GM19455 (cell line): ENCODE results near the gene HAL.
"Not testable (repeated sequence)": the region's sequence is repeated elsewhere in the genome, so short reads cannot be mapped to it uniquely, and the experiment has no call there.

Experiments
- ATAC-seq: cut with Tn5 transposase; IDR thresholded peaks from one replicate; pipeline ENCODE4 v1.9.1; 2021; ENCODE audit not compliant: unreplicated experiment

The HAL gene

GRCh38 chr12:95977764-95978305 is 18.3 kb downstream of the HAL start:
- ATAC-seq: no peak

GRCh38 chr12:95976416-95976832 is 19.7 kb downstream of the HAL start:
- no peak for ATAC-seq

GRCh38 chr12:95975491-95975890 is 20.7 kb downstream of the HAL start:
- ATAC-seq: no peak

- no peak for ATAC-seq
Measured at GRCh38 chr12:95974358-95974757, 21.8 kb downstream of the HAL start.

- no peak for ATAC-seq
Measured at GRCh38 chr12:95972832-95973456, 23.2 kb downstream of the HAL start.

GRCh38 chr12:95970905-95971304 is 25.2 kb downstream of the HAL start:
- ATAC-seq: no peak

- ATAC-seq: not testable (repeated sequence)
Measured at GRCh38 chr12:95969116-95969515, 27.0 kb downstream of the HAL start.

- no peak for ATAC-seq
Measured at GRCh38 chr12:95967301-95967700, 28.8 kb downstream of the HAL start.

- no peak for ATAC-seq
Measured at GRCh38 chr12:95966287-95966870, 29.8 kb downstream of the HAL start.

- ATAC-seq: no peak
Measured at GRCh38 chr12:95963096-95963495, 33.0 kb downstream of the HAL start.

- no peak for ATAC-seq
Measured at GRCh38 chr12:95962222-95962621, 33.9 kb downstream of the HAL start.

- ATAC-seq: no peak
Measured at GRCh38 chr12:95960241-95960640, 35.9 kb downstream of the HAL start.

- no peak for ATAC-seq
Measured at GRCh38 chr12:95959107-95959506, 37.0 kb downstream of the HAL start.

GRCh38 chr12:95956557-95957145 is 39.5 kb downstream of the HAL start:
- no peak for ATAC-seq

GRCh38 chr12:95955549-95956159 is 40.5 kb downstream of the HAL start:
- no peak for ATAC-seq

- no peak for ATAC-seq
Measured at GRCh38 chr12:95953000-95953399, 43.1 kb downstream of the HAL start.

- no peak for ATAC-seq
Measured at GRCh38 chr12:95951515-95951914, 44.6 kb downstream of the HAL start.

- ATAC-seq: no peak
Measured at GRCh38 chr12:95949477-95950206, 46.5 kb downstream of the HAL start.

- no peak for ATAC-seq
Measured at GRCh38 chr12:95944108-95944704, 51.9 kb downstream of the HAL start.

- ATAC-seq: peak; percentile 61
Measured at GRCh38 chr12:95943330-95943842, 52.8 kb downstream of the HAL start, which contains the start of gene AMDHD1. AMDHD1 (plus strand) TSS chr12:95943331; CDS start chr12:95943399, 68 bp downstream.
